ENCODE data around the gene USP43.

The USP43 gene

GRCh38 chr17:9771465-9771864, 126.1 kb downstream of the USP43 start:
- Histone ChIP-seq H3K36me3 (ENCODE audit: control insufficient read depth, insufficient read depth, low read length) (no peaks in the 10 kb centered on the region), H3K9ac (ENCODE audit: low read length) (no peak overlapping the region)

GRCh38 chr17:9772658-9773057, 127.3 kb downstream of the USP43 start:
- H3K4me3 ChIP-seq (ENCODE audit: low read length), result no peak overlapping the region
- no peaks in the 10 kb centered on the region for H3K9me3 ChIP-seq (ENCODE audit: control insufficient read depth, low read length)
- no peak overlapping the region for H3K9ac ChIP-seq (ENCODE audit: low read length)
- H3K36me3 ChIP-seq (ENCODE audit: control insufficient read depth, insufficient read depth, low read length), result no peaks in the 10 kb centered on the region
- peaks cover 1% of the 10 kb centered on the region for H3K27me3 ChIP-seq (ENCODE audit: control insufficient read depth, insufficient read depth, low read length)
- no peaks in the 10 kb centered on the region for H3K4me1 ChIP-seq (ENCODE audit: control insufficient read depth, insufficient read depth, low read length)

More at GRCh38 chr17:9771465-9771864, 126.1 kb downstream of the USP43 start:
- Histone ChIP-seq H3K4me3 (ENCODE audit: low read length) (no peak overlapping the region), H3K4me1 (ENCODE audit: control insufficient read depth, insufficient read depth, low read length) (no peaks in the 10 kb centered on the region), H3K9me3 (ENCODE audit: control insufficient read depth, low read length) (no peaks in the 10 kb centered on the region), H3K27me3 (ENCODE audit: control insufficient read depth, insufficient read depth, low read length) (peaks cover 3% of the 10 kb centered on the region)

- Histone ChIP-seq H3K9me3 (ENCODE audit: control insufficient read depth, low read length) (no peaks in the 10 kb centered on the region), H3K36me3 (ENCODE audit: control insufficient read depth, insufficient read depth, low read length) (no peaks in the 10 kb centered on the region), H3K4me1 (ENCODE audit: control insufficient read depth, insufficient read depth, low read length) (no peaks in the 10 kb centered on the region), H3K9ac (ENCODE audit: low read length) (no peak overlapping the region), H3K4me3 (ENCODE audit: low read length) (no peak overlapping the region), H3K27me3 (ENCODE audit: control insufficient read depth, insufficient read depth, low read length) (no peaks in the 10 kb centered on the region)
Observed at GRCh38 chr17:9776911-9777310, 131.6 kb downstream of the USP43 start.

Measured in mucosa of stomach (tissue), 1 donor.